HS-27A (cell line): Measurements from ENCODE around the gene MARK1.

Experiments
- DNase-seq: peaks from one replicate; pipeline ENCODE4 v3.0.0-alpha.2; 2012; ENCODE audit warnings: low read depth, missing footprints

MARK1 gene

DNA sequence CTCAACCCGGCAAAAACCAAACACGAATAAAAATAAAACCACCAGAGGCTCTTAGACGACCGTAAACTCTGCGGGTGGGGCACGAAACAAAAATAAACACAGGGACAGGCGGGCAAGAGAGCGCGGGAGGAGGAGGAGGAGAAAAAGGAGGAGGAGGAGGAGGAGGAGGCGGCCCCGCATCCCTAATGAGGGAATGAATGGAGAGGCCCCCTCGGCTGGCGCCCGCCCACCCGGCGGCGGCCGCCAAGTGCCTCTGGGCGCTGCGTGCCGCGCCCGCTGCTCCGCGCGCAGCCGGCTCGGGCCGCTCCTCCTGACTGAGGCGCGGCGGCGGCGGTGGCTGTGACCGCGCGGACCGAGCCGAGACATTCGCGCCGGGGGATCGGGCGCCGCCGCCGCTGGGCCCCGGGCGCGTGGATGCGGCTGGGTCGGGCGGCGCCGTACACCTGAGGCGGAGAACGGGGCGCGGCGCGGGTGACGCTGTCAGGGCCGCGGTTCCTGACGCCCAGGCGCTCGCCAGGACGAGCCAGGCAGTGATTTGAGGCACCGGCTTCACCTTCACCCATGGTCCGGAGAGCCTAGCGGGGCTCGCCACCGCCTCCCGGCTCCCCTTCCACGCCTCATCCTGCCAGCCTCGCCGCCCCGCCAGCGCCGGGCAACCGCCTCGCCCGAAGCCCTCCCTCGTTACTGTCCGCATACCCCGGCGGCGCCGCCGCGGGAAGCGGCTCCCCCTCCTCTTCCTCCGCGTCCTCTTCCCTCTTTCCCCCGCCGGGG lies at the start of gene MARK1:
Gene MARK1, plus strand, starts transcription at position 229 of the 771 bp plus-strand sequence. CDS start 687 bp downstream, outside the sequence.
- no peak for DNase-seq

DNA sequence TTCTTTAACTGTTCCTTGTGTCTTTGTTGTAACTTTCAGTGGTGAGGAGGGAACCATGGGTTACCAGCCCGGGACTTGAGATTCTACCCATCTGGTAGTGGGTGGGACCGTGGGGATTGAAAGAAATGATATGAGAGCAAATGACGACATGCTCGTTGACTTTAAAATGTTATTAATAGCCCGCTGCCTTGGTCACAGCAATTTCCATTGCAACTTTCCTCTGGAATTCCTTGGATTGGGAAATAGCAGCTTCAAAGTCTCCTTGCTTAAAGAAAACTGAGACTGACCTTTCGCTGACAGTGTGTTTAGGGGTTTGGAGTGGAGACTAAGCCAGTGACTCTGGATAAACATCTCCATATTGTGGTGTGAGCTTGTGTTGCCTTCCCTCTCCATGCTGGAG lies 44.2 kb upstream of the MARK1 start:
- no peak for DNase-seq

DNA sequence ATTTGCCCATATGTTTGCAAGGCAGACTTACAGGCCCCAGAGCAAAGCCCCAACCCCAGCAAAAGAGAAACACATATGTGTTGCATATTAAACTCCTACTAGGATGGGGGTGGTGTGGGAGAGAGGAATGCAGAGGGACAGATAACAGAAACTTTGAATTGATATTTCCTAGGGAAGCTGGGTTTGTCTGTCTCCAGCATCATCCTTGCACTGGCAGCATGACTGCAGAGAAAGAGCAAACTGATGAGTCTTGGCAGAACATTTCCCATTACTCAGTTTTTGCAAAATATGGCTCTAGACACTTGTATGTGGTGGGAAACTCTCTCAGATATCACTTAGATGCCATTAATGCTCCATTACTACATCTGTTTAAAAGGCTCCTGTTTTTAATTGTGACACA lies 43.8 kb upstream of the MARK1 start:
- no peak for DNase-seq

DNA sequence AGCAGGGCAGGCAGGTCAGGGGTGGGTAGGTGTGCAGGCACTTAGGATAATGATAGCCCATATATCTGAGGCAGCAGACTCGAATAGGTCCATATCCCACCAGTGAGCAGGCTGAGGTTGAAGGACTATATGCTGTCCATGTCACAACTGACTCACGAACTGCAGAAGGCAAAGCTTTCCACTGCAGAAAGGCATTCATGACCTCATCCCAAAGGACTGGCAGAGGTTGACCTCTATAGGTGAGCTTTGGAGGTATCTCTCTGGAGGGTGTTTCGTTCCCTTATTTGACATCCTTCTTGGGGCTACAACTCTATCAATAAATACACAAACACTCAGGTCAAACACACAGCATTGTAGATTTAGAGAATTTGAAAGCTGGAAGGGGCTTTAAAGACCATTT lies 42.8 kb upstream of the MARK1 start:
- DNase-seq, result no peak

DNA sequence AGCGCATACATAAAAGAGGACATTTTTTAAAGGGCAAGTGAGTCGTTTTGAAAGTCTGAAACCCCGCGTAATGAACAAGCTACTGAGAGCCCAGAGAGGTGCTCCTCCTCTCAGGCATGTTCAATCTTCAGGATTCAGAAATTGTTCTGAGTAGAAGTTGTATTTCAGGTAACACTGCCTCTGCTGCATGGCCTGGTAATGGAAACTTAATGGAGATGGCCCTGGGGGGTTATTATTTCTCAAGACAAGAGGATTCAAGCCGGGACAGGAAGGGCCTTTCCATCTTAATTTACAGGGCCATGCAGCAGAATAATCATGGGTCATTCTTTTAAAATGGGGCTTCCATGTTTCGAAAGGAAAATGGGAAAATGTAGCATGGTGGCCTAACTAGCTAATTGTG lies 42.1 kb upstream of the MARK1 start:
- DNase-seq, result no peak

DNA sequence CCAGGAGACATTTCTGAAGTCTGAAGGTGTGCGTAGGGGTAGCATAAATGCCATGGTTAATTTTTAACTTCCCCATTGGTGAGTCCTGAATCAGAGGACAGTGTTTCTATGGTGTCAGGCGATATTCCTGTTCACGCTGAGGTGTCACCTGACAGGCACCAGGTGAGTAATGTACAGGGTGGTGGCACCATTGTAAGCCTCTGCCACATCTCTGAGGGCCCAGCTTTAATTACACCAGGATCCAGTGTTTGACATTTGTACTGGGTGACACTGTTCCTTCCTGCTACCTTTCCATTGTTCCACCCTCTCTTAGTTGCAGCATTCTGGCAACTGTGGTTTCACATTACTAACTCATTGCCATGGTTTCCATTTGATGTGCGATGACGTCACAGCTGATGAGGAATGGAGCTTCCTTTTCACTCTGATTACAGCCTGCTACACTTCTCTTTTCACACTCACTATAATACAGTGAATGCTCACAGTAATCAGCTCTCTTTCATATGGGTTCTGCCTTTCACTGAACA lies 40.6 kb upstream of the MARK1 start:
- DNase-seq, result no peak

DNA sequence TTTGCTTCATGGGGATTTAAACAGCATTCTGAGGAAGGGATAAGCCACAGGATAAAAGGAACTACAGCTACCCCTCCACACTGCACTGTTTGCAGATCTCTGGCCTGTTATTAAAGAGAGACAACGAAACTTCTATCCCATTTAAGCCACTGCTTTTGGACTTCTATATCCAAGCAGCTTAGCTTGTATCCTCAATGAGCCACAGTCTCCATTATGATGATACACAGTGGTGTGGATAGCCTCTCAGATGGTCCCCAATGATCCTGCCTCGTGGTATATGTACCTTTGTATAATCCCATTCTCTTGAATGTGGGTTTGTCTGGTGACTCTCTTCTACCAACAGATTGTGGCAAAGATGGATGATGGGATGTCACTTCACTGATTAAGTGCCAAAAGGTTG lies 36.0 kb upstream of the MARK1 start:
- no peak for DNase-seq

DNA sequence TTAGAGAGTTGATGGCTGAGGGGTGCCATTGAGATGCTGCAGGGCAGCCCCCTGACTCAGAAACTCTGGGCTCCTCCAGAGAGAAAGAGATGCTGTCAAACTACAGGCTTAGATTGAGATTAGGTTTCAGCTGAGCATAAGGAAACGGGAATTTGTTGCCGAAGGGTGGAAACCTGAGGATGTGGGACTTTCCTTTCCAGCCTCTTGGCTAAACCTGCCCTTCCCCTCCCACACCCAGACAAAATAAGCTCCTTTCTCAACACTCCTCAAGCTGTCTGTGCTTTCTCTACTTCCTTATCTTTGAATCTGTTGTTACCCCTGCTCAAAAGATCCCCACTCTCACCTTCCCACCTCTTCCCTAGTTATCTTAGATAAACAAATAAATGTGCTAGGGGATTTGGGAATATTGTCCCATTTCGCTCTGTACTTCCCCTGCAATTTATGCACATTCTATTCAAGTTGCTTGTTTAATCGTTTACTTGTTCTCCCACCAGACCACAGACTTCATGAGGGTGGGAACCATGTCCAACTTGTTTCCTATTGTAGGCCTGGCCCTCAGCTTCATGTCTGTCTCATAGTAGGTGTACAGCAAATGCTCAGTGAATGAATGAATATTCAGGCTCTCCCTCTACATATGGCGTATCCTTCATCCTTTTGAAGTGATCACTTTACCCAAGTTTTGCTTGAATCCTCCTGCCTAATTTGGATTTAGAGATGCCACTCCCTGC lies 30.6 kb upstream of the MARK1 start:
- no peak for DNase-seq

DNA sequence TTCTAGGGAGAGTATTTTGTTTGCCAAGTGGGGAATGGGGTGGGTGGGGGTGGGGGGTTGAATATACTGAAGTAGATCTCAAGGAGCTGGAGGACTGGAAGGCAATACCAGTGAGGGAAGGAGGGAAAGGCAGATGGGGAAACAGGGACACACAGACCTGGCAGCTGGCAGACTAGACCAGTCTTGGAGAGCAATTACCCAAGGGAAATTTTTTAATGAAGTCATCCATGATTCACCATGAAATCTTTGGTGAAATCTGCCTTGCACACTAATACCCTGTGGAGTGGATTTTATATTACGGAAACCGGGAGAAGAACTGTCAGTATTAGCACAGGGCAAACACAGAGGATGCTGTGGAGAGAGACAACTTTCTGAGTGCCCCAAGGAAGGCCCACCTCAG lies 29.7 kb upstream of the MARK1 start:
- no peak for DNase-seq

DNA sequence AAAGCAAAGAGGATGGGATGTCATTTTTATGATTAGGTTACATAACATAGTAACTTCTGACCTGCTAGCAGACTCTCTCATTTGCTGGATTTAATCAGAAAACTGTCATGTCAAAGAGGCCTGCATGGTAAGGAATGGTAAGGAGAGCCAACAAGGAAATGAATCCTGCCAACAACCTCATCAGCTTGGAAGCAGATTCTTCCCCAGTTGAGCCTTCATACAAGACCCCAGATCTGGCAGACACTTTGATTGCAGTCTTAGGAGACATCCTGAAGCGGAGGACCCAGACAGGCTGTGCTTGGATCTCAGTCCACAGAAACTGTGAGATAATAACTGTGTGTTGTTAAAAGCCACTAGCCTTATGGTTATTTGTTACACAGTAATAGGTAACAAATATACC lies 27.6 kb upstream of the MARK1 start:
- DNase-seq, result no peak

DNA sequence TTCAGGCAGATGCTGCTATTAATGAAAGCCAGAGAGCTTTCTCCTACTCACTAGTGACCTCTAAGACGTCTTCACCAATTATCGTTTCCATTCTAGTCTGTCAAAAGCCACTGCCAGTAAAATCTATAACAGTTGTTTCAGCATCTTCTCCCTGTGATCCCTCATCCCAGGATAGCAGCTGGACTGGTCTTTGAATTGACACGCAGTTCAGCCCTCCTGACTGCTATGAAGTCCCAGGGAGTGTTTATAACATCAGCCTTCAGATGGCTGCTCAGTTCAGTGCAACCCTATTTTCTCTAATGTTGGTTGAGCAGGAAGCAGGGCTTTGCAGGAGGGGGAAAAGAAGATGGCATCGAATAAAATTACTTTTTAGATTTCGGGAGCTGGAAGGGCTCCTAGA lies 23.6 kb upstream of the MARK1 start:
- DNase-seq, result no peak

DNA sequence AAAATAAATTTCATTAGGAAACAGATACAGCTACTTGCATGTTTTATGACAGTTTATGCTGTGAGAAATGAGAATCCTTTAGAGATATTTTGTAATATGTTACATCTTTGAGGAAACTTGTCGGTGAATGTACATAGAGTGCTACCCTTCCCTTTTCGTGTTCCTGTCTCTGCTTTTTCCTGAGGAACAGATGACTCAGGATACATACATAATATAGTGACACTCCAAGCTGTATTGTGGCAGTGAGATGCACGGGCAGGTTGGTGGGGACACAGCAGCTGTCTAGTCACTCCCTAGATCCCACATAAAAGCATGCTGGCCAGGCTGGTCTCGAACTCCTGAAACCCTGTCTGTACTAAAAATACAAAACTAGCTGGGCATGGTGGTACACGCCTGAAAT lies 20.9 kb upstream of the MARK1 start:
- no peak for DNase-seq

DNA sequence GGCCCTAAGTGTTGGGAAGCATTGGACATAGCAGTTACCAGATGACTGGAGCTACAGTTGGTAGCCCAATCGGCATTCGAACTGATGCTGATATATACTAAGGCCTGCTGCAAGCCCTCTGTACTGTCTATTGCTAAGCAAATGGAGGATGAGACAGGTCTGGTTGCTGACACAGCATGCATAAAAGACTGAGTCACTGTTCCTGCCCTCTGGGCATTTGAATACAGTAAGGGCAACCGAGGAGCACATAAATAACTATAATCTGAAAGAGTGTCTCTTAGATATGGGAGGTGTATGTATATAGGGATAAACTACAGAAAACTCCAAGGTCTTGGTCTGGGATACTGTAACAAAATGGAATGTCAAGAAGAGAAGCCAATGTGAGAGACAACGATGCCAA lies 16.8 kb upstream of the MARK1 start:
- no peak for DNase-seq

DNA sequence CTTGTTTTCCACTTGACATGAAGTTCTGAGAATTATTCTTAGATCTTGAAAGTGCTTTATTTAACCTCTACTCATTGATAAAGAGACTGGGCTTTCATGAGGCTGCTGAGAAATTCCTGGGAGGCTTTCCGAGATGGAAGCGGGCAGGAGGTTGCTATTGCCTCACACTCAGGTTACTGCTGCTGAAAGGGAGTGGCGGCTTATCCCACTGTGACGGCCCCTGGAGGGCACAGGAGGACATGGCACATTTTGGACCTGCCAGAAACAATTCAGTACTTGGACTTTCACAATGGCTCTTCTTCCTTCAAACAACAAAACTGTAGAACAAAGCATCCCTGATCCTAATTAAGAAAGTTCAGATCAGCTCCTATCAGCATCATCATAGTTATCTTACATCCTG lies 16.2 kb upstream of the MARK1 start:
- DNase-seq, result no peak

DNA sequence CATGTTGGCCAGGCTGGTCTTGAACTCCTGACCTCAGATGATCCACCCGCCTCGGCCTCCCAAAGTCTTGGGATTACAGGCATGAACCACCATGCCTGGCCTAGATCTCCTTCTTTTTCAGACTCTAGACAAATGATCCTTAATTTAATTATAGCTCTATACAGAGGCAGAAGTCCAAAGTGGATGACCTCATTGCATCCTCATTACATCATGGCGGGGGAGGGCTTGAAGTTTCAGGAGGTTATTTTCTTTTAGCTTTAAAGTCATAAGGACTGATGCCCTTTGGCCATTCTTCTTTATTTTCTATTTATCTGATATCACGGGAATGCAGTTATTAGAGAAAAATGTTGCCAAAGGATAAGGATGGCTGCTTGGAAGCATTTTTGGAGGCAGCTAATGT lies 14.1 kb upstream of the MARK1 start:
- no peak for DNase-seq

DNA sequence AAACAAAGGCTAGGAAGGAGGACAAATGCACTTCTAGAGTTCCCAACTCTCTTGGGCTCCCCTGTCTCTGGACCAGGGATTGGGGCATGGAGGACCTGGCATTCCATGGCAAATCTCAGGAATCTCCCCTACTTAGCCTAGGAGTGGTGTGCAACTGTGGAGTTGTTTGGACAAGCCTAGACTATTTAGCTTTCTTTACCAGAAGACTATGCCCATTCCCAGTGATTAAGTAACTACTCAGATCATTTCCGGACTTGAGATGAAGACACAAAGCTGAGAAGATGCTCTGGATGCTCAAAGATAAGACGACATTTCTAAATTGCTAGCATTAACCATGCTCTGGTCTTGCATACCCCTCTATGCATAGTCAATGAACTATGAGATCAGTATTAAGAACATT lies 13.7 kb upstream of the MARK1 start:
- DNase-seq, result no peak

DNA sequence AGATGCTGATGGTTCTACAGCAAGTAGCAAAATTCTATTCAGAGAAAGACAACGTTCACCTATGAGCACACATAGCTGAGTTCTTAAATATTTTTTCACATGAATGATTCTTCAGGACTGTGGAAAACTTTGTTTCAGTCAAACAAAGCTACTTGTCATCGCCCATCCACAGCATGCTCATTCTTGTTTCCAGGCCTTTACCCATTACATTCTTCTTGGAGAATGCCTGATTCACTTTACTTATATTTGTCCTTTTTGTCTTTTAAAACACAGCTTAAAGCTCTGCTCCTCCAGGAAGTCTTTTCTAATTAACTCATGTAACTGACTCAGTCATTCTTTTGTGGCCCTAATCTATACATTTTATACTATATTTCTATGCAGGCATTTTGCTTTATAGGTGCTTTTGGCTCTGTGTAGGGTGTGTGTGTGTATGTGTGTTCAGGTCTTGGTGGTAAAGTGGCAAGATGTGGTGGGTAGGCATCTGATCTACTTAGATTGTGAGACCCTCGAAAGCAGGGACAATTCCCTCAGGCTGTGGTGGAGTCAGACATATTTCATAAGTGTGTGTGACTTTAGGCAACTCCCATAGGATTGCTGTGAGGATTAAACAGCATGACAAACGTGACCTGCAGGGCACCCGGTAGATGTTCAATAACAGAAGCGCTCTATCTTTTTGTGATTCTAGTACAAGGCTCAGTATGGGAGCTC lies 11.8 kb upstream of the MARK1 start:
- DNase-seq, result no peak

DNA sequence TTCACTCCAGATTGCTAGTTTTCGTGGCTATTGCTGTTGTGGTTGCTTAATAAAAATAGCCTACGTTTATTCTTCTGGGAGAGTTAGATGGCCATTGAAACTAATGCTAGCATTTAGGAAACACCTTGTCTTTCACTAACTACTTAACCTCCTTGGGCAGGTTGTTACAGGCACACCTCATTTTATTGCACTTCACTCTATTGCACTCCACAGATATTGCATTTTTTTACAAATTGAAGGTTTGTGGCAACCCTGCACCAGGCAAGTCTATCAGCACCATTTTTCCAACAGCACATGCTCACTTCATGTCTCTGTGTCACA lies 11.3 kb upstream of the MARK1 start:
- DNase-seq, result no peak

DNA sequence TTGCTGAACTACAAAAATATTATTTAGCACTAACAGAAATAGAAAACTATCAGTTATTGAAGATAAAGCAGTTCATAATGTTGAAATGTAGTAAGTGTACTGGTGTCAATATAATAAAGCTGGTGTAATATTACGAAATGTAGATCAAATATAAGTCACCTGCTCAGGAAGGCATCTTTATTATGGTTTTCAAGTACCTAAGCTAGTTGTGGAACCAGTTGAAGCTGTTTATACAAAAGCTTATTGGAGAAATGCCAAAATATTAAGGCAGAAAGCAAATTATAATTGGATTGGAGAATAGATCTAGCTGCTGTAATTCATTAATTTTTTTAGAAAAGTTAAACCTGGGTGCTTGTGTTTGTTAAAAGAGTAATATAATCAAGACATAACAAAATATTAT lies 6.2 kb upstream of the MARK1 start:
- no peak for DNase-seq

DNA sequence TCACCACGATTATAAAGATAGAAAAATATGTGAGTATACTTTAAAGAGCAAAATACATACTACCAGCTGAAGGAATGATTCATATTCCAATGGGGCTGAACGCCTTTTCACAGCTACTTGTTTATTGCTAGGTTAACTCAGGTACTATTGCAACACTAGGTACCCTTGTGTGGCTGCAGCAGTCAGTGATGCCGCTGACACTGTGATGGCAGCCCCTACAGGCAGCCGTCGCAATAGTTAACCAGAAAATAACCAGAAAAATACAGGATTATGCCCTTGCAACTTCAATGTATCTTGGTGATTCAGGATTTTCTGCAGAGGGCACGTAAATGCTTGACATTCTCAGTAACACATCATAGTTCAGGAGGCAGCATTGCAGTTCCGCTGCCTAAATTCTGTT lies 1.6 kb upstream of the MARK1 start:
- DNase-seq, result no peak

DNA sequence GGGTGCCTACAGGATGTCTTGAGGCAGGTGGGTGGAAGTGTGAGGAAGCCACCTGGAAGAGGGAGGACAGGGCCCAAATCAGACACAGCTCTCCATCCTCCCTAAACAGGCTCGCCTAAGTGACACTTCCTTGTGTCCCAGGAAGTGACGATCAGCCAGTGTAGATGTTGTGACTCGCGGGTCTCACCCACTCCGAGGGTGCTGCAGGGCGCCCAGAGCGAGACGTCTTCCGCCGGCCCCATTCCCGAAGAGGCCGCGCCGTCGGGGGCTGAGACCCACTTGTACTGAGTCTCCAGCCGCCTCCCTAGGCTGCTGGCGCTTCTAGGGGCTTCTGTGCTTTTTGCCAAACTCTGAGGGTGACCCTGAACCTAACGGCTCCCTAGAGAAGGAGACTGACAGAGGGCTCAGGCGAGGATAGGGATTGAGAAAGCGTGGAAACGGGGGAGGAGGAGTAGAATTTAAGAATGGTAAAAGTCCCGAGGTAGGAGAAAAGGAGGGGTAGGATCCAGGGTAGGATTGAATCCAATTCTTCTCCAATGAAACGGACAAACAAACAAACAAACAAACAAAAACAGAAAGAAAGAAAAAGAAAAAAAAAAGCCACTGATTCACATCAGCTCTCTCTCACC lies 543 bp upstream of the MARK1 start:
- no peak for DNase-seq

DNA sequence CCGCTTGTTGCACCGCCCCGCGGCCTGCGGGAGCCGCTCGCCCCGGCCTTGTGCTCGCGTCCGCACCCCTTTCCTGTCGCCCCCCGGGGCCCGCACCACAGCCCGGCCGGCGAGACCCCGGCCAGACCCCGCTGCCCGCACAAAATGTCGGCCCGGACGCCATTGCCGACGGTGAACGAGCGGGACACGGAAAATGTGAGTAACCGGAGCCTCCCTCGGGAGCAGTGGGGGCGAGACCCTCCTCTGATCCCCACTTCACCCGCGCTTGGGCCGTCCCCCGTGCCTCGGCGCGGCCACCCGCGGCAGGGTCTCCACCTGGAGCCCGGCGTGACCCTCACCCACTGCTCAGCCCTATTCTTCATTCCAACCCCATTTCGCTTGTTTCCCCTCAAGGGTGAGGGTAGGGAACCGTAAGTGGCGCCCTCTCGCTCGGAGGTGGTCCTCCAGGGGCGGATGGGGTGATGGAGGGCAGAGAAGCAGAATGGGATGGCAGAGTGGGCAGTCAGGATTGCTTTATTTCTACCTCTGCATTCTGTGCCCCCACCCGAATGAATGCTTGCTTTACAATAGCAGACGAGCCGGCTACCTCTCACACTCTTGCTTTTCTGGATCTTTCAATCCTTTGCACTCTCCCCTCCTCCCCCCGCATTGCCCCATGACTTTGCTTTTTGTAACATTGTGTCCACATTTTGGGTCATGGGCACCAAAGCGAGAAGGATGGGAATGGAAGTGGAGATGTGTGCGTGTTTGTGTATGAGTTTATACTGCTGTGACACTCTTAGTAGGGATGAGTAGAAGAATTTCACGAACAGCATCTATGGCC lies 954 bp downstream of the MARK1 start:
- no peak for DNase-seq
